ENCODE measurements around the gene KIAA0513. TPM values are rescaled to one million over a fixed set of nuclear protein-coding genes. Genes with fewer than 3 reads are reported as not detected.
A peak's percentile ranks its signal among the peaks of the same experiment; 100 is the strongest.
"Not testable (repeated sequence)": the region's sequence is repeated elsewhere in the genome, so short reads cannot be mapped to it uniquely, and the experiment has no call there.

KIAA0513 gene
- total RNA-seq, 1 donor from 2014 or later, result 10.6 TPM

DNA sequence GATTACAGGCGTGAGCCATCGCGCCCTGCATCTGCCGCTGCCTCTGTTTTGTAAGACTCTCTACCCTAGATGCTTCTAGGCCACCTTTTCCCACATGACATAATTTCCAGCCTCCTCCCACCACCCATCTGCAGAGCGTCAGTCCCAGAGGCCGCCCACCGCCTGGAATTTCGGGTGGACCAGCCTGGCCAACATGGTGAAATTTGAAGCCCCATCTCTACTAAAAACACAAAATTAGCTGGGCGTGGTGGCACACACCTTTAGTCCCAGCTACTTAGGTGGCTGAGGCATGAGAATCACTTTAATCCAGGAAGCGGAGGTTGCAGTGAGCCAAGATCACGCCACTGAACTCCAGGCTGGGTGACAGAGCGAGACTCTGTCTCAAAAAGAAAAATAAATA is 89.8 kb downstream of the KIAA0513 start:
- TF ChIP-seq, protein P1, sequence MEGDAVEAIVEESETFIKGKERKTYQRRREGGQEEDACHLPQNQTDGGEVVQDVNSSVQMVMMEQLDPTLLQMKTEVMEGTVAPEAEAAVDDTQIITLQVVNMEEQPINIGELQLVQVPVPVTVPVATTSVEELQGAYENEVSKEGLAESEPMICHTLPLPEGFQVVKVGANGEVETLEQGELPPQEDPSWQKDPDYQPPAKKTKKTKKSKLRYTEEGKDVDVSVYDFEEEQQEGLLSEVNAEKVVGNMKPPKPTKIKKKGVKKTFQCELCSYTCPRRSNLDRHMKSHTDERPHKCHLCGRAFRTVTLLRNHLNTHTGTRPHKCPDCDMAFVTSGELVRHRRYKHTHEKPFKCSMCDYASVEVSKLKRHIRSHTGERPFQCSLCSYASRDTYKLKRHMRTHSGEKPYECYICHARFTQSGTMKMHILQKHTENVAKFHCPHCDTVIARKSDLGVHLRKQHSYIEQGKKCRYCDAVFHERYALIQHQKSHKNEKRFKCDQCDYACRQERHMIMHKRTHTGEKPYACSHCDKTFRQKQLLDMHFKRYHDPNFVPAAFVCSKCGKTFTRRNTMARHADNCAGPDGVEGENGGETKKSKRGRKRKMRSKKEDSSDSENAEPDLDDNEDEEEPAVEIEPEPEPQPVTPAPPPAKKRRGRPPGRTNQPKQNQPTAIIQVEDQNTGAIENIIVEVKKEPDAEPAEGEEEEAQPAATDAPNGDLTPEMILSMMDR (IDR thresholded peaks at IDR 0.05), result no peak
- Mint-ChIP-seq H3K27ac (ENCODE audit: unreplicated experiment) (no peak overlapping the region), H3K4me1 (ENCODE audit: unreplicated experiment) (peaks cover 9% of the 10 kb centered on the region), H3K27me3 (ENCODE audit: unreplicated experiment) (no peaks in the 10 kb centered on the region), H3K4me3 (ENCODE audit: unreplicated experiment) (no peak overlapping the region), H3K36me3 (ENCODE audit: unreplicated experiment) (no peaks in the 10 kb centered on the region), H3K9me3 (ENCODE audit: unreplicated experiment) (no peaks in the 10 kb centered on the region)
- DNase-seq (ENCODE audit: extremely low spot score, unreplicated experiment), result no peak

DNA sequence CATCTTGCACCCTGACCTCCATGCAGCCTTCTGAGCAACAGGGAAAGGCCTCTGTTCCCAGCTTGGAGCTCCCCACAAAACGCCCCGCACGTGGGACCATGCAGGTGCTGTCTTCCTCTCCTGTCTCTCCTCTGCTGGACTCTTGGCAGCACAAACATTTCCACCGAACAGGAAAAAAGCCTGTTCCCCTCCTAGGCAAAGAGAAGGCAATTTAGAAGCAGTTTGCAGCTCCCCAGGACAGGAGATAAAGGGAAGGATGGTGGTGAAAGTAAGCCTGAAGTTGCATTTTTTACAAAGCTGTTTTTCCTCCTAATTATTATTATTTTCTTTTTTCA is 92.4 kb downstream of the KIAA0513 start:
- Mint-ChIP-seq H3K27me3 (ENCODE audit: unreplicated experiment) (no peaks in the 10 kb centered on the region), H3K9me3 (ENCODE audit: unreplicated experiment) (no peaks in the 10 kb centered on the region), H3K4me1 (ENCODE audit: unreplicated experiment) (peaks cover 14% of the 10 kb centered on the region), H3K27ac (ENCODE audit: unreplicated experiment) (no peak overlapping the region), H3K4me3 (ENCODE audit: unreplicated experiment) (no peak overlapping the region), H3K36me3 (ENCODE audit: unreplicated experiment) (no peaks in the 10 kb centered on the region)
- TF ChIP-seq, protein P1 (IDR thresholded peaks at IDR 0.05), result no peak
- DNase-seq (ENCODE audit: extremely low spot score, unreplicated experiment), result no peak

DNA sequence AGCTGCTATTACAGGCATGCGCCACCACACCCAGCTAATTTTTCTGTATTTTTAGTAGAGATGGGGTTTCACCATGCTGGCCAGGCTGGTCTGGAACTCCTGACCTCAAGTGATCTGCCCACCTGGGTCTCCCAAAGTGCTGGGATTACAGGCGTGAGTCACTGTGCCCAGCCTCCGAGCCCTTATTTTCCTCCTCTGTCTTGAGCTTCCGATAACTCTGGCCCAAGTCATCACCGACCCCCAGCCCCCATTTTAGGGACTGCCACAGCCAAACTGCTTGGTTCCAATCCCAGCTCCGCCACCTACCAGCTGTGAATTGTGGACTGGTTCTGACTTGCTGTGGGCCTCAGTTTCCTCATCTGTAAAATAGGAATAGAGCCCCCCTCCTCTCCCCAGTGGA is 95.8 kb downstream of the KIAA0513 start:
- not testable (repeated sequence) for H3K9me3 Mint-ChIP-seq (ENCODE audit: unreplicated experiment); H3K4me3 Mint-ChIP-seq (ENCODE audit: unreplicated experiment); H3K27me3 Mint-ChIP-seq (ENCODE audit: unreplicated experiment); H3K36me3 Mint-ChIP-seq (ENCODE audit: unreplicated experiment); DNase-seq (ENCODE audit: extremely low spot score, unreplicated experiment)
- Mint-ChIP-seq H3K4me1 (ENCODE audit: unreplicated experiment) (peaks cover 33% of the 10 kb centered on the region), H3K27ac (ENCODE audit: unreplicated experiment) (peak overlapping the region; percentile 81)

DNA sequence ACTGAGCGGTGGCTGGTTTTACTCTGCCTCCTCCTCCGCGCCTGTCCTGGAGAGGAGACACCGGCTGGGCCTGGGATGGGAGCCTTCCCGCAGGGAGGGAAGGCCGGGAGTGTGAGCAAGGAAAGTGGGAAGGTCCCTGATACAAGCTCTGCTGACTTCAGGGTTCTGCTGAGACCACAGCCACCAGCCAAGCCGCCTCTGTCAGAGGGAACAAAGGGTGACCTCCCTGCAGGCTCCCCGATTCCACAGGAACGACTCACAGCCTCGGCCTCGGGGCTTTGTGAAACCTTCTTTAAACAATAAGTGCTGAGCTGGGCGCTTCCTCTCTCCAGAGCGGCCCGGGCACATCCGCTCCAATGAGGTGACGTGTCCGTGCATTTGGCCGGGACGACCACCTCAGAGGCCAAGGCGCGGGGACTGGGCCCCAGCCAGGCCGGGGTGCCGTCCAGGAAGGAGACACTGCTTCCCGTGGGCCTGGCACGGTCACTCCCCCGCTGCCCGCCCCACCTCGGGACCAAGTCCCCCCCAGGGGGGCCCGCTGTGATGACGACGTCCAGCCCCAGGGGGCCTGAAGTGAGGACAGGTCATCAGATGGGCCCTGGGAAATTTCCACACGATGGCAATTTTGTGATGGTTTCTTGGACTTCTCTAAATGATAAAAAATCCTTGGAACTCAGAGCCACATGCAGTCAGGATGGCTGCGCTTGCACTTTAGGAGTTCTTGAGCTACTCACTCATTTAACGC is 96.5 kb downstream of the KIAA0513 start:
- Mint-ChIP-seq H3K27me3 (ENCODE audit: unreplicated experiment) (no peaks in the 10 kb centered on the region), H3K9me3 (ENCODE audit: unreplicated experiment) (no peaks in the 10 kb centered on the region)

DNA sequence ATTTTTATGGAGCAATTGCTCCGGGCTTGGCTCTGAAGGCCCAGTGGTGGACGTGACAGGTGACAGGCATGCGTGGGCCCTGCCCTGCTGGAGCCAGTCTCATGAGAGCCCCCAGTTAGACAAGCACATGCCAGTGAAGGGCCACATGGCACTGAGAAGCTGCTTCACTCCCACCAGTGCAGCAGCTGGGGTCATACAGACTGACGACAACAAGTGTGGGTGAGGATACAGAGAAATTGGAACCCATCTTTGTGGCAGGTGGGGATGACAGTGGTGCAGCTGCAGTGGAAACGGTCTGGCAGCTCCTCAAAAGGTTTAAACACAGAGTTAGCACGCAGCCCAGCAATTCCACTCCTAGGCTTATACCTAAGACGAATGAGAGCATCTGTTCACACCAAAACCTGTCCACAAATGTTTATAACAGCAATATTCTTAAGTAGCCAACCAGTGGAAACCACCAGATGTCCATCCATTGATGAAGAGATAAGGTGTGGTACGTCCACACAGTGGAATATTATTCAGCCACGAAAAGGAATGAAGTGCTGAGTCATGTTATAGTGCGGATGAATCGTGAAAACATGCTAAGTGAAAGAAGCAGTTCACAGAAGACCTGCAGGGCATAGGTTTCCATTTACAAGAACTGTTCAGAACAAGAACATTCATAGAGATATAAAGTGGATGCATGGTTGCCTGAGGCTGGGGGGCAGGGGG is 97.2 kb downstream of the KIAA0513 start:
- Mint-ChIP-seq H3K4me1 (ENCODE audit: unreplicated experiment) (peaks cover 33% of the 10 kb centered on the region), H3K27ac (ENCODE audit: unreplicated experiment) (peak overlapping the region; percentile 62), H3K9me3 (ENCODE audit: unreplicated experiment) (no peaks in the 10 kb centered on the region), H3K36me3 (ENCODE audit: unreplicated experiment) (no peaks in the 10 kb centered on the region), H3K27me3 (ENCODE audit: unreplicated experiment) (no peaks in the 10 kb centered on the region), H3K4me3 (ENCODE audit: unreplicated experiment) (no peak overlapping the region)
- TF ChIP-seq, protein P1 (IDR thresholded peaks at IDR 0.05), result no peak
- no peak for DNase-seq (ENCODE audit: extremely low spot score, unreplicated experiment)

More for the DNA sequence above, 96.5 kb downstream of the KIAA0513 start:
- Mint-ChIP-seq H3K27ac (ENCODE audit: unreplicated experiment) (peak overlapping the region; percentile 81), H3K36me3 (ENCODE audit: unreplicated experiment) (no peaks in the 10 kb centered on the region), H3K4me3 (ENCODE audit: unreplicated experiment) (no peak overlapping the region), H3K4me1 (ENCODE audit: unreplicated experiment) (peaks cover 33% of the 10 kb centered on the region)
- TF ChIP-seq, protein P1 (IDR thresholded peaks at IDR 0.05), result no peak
- DNase-seq (ENCODE audit: extremely low spot score, unreplicated experiment), result no peak
